ENCODE results near the gene RHBDD3. TPM values are rescaled to one million over a fixed set of nuclear protein-coding genes. Genes with fewer than 3 reads are reported as not detected.
A peak's percentile ranks its signal among the peaks of the same experiment; 100 is the strongest.

The RHBDD3 gene
- total RNA-seq, 2 experiments from 2014 or later, result 17.6 to 20.5 TPM

- peaks cover 78% of the 10 kb centered on the region for H3K36me3 Mint-ChIP-seq (ENCODE audit: low read depth)
- CTCF ChIA-PET, result no interaction called here
- no peaks in the 10 kb centered on the region for H3K9me3 Mint-ChIP-seq
- peaks cover 72% of the 10 kb centered on the region for H3K4me1 Mint-ChIP-seq (ENCODE audit: low read depth)
- H3K27me3 Mint-ChIP-seq (ENCODE audit: low read depth), result no peaks in the 10 kb centered on the region
- H3K4me3 Mint-ChIP-seq, result no peak overlapping the region
- H3K27ac Mint-ChIP-seq, result no peak overlapping the region
- intact Hi-C loops (cut with micrococcal nuclease), result no loop called here
- DNase-seq, result no peak
Measured at GRCh38 chr22:29275167-29275566, 7.4 kb upstream of the RHBDD3 start.

- intact Hi-C loops (cut with micrococcal nuclease), result no loop called here
- DNase-seq, result no peak
- CTCF ChIA-PET, result interaction anchor here (0.7 to 1.0 kb wide), 2 partner anchors 27 to 282 kb away, joined by 3 to 4 read pairs; no protein-coding TSS in a partner anchor
Measured at GRCh38 chr22:29272624-29273023, 4.8 kb upstream of the RHBDD3 start.

DNA sequence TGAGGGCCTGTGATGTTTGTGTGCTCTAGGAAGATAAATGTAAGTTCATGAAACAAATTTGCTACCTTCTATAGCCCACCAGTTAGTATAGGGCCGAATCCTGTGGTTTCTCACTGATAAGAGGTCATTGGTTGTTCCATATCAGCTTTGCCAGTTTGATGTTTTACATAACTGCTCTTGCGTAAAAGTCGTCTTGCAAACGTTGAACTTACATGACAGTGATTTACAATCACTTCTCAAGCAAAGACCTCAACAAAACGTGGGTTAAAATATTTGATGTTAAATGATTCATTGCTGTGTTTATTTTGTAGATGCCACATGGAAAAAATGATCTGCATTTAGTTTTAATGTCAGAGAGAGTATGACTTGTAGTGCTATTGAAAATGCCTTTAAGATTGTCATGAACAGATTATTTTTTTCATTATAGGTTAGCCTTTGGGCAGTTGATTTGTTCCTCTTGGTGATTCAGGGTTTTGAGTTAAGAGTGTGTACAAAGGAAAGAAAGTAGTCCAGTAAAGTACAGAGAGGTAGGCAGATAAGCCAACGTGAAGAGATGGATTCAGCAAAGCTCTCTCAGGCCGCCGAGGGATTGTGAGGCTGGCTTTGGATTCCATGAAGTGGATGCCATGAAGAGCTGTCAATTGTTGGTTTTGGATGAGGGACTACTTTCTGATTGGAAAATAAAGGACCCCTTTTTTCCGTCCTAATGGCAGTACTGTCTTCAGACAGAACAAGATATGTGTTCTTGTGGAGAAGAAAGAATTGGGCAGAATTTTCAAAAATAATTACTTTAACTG, 2.9 kb upstream of the RHBDD3 start:
- CTCF ChIA-PET, result interaction anchor here (0.9 kb wide), 2 partner anchors 16 to 41 kb away, joined by 3 read pairs; no protein-coding TSS in a partner anchor
- intact Hi-C loops (cut with micrococcal nuclease), result no loop called here
- peak overlapping the region; percentile 80 for H3K27ac Mint-ChIP-seq
- no peaks in the 10 kb centered on the region for H3K27me3 Mint-ChIP-seq (ENCODE audit: low read depth)
- H3K4me1 Mint-ChIP-seq (ENCODE audit: low read depth), result peaks cover 64% of the 10 kb centered on the region
- no peaks in the 10 kb centered on the region for H3K9me3 Mint-ChIP-seq
- H3K4me3 Mint-ChIP-seq, result peak overlapping the region; percentile 99
- H3K36me3 Mint-ChIP-seq (ENCODE audit: low read depth), result peaks cover 73% of the 10 kb centered on the region
- DNase-seq, result no peak

More at GRCh38 chr22:29272624-29273023, 4.8 kb upstream of the RHBDD3 start:
- Mint-ChIP-seq H3K4me1 (ENCODE audit: low read depth) (peaks cover 70% of the 10 kb centered on the region), H3K36me3 (ENCODE audit: low read depth) (peaks cover 78% of the 10 kb centered on the region), H3K4me3 (no peak overlapping the region), H3K27ac (no peak overlapping the region), H3K9me3 (no peaks in the 10 kb centered on the region), H3K27me3 (ENCODE audit: low read depth) (no peaks in the 10 kb centered on the region)

DNA sequence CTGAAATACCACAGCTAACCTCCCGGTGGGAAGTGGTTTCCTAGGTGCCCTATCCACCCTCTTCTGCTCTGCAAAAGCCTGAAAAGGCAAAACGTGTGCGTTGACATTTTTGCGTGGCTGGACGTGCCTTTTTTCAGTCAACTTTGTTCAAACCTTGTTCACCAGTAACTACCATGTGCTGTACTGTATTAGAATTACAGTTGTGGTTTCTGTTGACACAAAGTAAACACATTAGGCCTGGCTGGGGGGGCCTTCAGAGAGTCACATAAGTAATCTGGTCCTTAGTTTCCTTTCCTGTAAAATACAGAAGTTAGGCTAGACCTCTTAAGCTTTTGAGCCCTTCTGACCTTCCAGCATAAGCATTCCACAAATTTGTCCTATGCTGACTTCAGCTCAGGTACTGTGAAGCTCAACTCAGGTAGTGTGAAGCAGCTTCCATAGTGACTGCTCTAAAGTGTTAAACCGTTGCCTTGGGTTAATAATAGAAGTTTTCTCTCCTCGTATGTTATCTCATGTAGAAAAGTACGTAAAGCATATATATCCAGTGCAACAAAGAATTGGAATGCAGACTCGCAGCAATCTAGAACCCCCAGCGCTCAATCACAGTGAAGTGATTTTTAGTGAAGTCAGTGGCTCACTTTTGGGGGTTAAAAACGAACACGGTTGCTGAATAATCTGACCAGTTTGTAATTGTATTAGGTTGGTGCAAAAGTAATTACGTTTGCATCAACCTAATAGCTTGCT, 2.1 kb upstream of the RHBDD3 start:
- peaks cover 68% of the 10 kb centered on the region for H3K36me3 Mint-ChIP-seq (ENCODE audit: low read depth)
- H3K4me1 Mint-ChIP-seq (ENCODE audit: low read depth), result peaks cover 57% of the 10 kb centered on the region
- CTCF ChIA-PET, result interaction anchor here (0.9 kb wide), 2 partner anchors 17 to 42 kb away, joined by 3 read pairs; no protein-coding TSS in a partner anchor
- H3K9me3 Mint-ChIP-seq, result no peaks in the 10 kb centered on the region
- intact Hi-C loops (cut with micrococcal nuclease), result loop anchor here (2.0 kb wide), 2 partner anchors 283 to 387 kb away; partner anchors contain the start of genes THOC5 and ZNRF3
- H3K4me3 Mint-ChIP-seq, result peak overlapping the region; percentile 99
- no peaks in the 10 kb centered on the region for H3K27me3 Mint-ChIP-seq (ENCODE audit: low read depth)
- DNase-seq, result peak; percentile 29
- peak overlapping the region; percentile 93 for H3K27ac Mint-ChIP-seq

- peak overlapping the region; percentile 99 for H3K4me3 Mint-ChIP-seq
- no peaks in the 10 kb centered on the region for H3K9me3 Mint-ChIP-seq
- H3K27ac Mint-ChIP-seq, result peak overlapping the region; percentile 93
- no peaks in the 10 kb centered on the region for H3K27me3 Mint-ChIP-seq (ENCODE audit: low read depth)
- H3K36me3 Mint-ChIP-seq (ENCODE audit: low read depth), result peaks cover 66% of the 10 kb centered on the region
- intact Hi-C loops (cut with micrococcal nuclease), result loop anchor here (2.0 kb wide), 2 partner anchors 284 to 386 kb away; partner anchors contain the start of genes THOC5 and ZNRF3
- DNase-seq, result peak; percentile 6
- CTCF ChIA-PET, result no interaction called here
- peaks cover 52% of the 10 kb centered on the region for H3K4me1 Mint-ChIP-seq (ENCODE audit: low read depth)
Measured at GRCh38 chr22:29269230-29269604, 1.4 kb upstream of the RHBDD3 start.

DNA sequence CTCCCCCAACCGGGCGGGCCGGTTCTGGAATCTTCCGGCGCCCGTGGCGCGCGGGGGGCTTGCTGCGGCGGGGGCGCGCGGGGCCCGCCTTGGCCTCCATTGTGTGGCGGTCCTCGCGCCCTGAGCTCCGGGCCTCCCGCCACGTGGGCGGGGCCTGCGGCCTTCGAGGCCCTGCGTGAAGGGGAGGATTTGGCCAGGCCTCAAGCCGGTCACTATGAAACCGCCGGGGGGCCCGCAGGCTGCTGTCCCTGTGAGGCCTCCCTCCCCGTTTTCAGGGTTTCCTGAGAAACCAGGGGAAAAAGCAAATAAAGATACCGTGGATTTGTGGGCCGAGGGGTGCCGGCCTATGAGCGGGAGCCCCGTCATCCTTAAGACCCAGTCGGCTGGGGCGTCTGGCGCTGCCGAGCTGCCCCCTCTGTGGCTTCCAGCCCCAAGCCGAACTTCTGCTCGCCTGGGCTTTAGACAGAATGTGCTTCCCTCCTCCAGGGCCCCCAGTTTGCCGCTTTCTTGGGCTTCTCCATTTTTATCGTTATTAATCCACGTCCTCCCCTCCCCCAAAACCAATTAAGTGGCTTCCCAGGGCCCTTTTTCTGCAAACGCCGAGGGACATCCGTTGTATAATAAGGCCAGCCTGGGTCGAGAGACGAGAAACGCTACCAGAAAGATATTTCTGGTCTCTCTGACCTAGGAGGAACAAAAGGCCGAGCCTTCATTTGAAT, 889 bp upstream of the RHBDD3 start:
- H3K4me1 Mint-ChIP-seq (ENCODE audit: low read depth), result peaks cover 46% of the 10 kb centered on the region

DNA sequence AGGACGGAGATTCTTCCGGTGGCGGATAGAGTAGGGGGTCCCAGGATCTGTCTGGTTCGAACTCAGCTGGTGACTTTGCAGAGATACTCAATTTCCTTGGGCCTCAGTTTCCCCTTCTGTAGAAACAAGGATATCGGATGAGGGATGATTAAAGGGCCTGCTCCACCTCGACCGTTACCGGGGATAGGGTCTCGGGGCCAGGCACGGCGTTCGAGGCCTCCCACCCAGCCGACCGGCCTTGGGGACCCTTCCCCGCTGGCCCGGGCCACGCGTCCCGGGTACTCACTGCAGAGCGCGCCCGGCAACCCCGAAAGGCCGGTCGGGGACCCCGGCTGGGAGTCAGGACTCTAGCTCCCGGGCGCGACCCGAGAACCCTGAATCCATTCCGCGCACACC, 321 bp downstream of the RHBDD3 start:
- DNase-seq, result peak; percentile 8
- CTCF ChIA-PET, result interaction anchor here (0.7 kb wide), 1 partner anchor 46 kb away, joined by 4 read pairs; no protein-coding TSS in a partner anchor
- no peaks in the 10 kb centered on the region for H3K27me3 Mint-ChIP-seq (ENCODE audit: low read depth)
- peaks cover 53% of the 10 kb centered on the region for H3K36me3 Mint-ChIP-seq (ENCODE audit: low read depth)
- peaks cover 34% of the 10 kb centered on the region for H3K4me1 Mint-ChIP-seq (ENCODE audit: low read depth)
- H3K4me3 Mint-ChIP-seq, result peak overlapping the region; percentile 99
- H3K9me3 Mint-ChIP-seq, result no peaks in the 10 kb centered on the region
- intact Hi-C loops (cut with micrococcal nuclease), result loop anchor here (1.0 kb wide), 1 partner anchor 526 kb away; the partner anchor contains the start of gene CHEK2
- H3K27ac Mint-ChIP-seq, result peak overlapping the region; percentile 100

More for the DNA sequence above, 889 bp upstream of the RHBDD3 start:
- intact Hi-C loops (cut with micrococcal nuclease), result loop anchor here (2.0 kb wide), 2 partner anchors 284 to 386 kb away; partner anchors contain the start of genes THOC5 and ZNRF3
- Mint-ChIP-seq H3K36me3 (ENCODE audit: low read depth) (peaks cover 63% of the 10 kb centered on the region), H3K4me3 (peak overlapping the region; percentile 99), H3K27ac (peak overlapping the region; percentile 100), H3K27me3 (ENCODE audit: low read depth) (no peaks in the 10 kb centered on the region), H3K9me3 (no peaks in the 10 kb centered on the region)
- peak; percentile 32 for DNase-seq
- CTCF ChIA-PET, result no interaction called here

GRCh38 chr22:29266564-29267461, 968 bp downstream of the RHBDD3 start:
- H3K9me3 Mint-ChIP-seq, result no peaks in the 10 kb centered on the region
- peak overlapping the region; percentile 99 for H3K4me3 Mint-ChIP-seq
- H3K36me3 Mint-ChIP-seq (ENCODE audit: low read depth), result peaks cover 47% of the 10 kb centered on the region
- intact Hi-C loops (cut with micrococcal nuclease), result loop anchor here (1.0 kb wide), 1 partner anchor 526 kb away; the partner anchor contains the start of gene CHEK2
- H3K4me1 Mint-ChIP-seq (ENCODE audit: low read depth), result peaks cover 27% of the 10 kb centered on the region
- DNase-seq, result no peak
- no peaks in the 10 kb centered on the region for H3K27me3 Mint-ChIP-seq (ENCODE audit: low read depth)
- CTCF ChIA-PET, result interaction anchor here (0.7 kb wide), 1 partner anchor 46 kb away, joined by 4 read pairs; no protein-coding TSS in a partner anchor
- H3K27ac Mint-ChIP-seq, result peak overlapping the region; percentile 87

DNA sequence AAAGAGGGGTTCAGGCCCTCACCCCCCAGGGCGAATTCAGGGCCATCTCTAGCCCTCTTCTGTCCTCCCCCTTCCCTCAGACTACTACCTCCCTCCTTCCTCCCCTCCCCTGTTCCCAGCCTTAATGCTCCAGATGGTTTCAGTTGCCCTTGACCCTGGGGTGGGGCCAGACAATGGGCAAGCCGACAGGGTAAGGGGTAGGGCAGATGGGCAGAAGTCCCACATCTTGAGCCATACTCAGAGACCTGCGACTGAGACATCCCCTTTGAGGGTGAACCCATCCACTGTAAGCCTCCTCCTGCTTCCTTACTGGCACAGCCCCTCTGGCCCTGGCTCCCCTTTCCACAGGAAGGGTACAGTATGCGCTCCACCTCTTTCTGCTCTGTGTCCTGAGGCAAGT, 1.9 kb downstream of the RHBDD3 start:
- no peak for DNase-seq
- H3K27me3 Mint-ChIP-seq (ENCODE audit: low read depth), result no peaks in the 10 kb centered on the region
- intact Hi-C loops (cut with micrococcal nuclease), result no loop called here
- no peak overlapping the region for H3K27ac Mint-ChIP-seq
- H3K9me3 Mint-ChIP-seq, result no peaks in the 10 kb centered on the region
- CTCF ChIA-PET, result no interaction called here
- H3K36me3 Mint-ChIP-seq (ENCODE audit: low read depth), result peaks cover 42% of the 10 kb centered on the region
- H3K4me3 Mint-ChIP-seq, result peak overlapping the region; percentile 99
- peaks cover 19% of the 10 kb centered on the region for H3K4me1 Mint-ChIP-seq (ENCODE audit: low read depth)

GRCh38 chr22:29265305-29265704, 2.5 kb downstream of the RHBDD3 start:
- intact Hi-C loops (cut with micrococcal nuclease), result no loop called here
- H3K4me1 Mint-ChIP-seq (ENCODE audit: low read depth), result peaks cover 12% of the 10 kb centered on the region
- CTCF ChIA-PET, result interaction anchor here (0.6 to 1.3 kb wide), 2 partner anchors 19 to 166 kb away, joined by 3 read pairs; no protein-coding TSS in a partner anchor

DNA sequence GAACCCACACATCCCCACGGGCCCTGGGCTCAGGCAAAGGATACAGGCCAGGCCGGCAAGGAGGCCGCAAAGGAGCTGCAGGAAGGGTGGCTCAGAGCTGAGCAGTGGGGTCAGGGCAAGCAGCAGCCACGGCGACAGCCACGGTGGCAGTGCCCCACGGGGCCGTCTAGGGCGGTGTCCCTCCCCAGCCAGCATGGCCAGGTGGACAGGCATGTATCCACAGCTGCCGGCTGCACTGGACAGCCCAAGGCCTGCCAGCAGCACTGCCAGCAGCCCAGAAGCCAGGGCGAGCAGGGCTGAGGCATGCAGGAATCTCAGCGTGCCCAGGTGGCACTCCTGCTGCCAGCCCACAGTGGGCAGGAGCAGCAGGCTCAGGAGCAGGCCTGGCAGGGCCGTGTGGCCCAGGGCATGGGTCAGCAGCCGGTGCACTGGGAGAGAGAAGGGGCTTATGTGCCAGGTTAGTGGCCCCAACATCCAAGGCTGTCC, 3.9 kb downstream of the RHBDD3 start:
- Mint-ChIP-seq H3K4me3 (no peak overlapping the region), H3K27ac (no peak overlapping the region), H3K36me3 (ENCODE audit: low read depth) (peaks cover 21% of the 10 kb centered on the region), H3K9me3 (no peaks in the 10 kb centered on the region), H3K4me1 (ENCODE audit: low read depth) (peaks cover 9% of the 10 kb centered on the region), H3K27me3 (ENCODE audit: low read depth) (no peaks in the 10 kb centered on the region)
- intact Hi-C loops (cut with micrococcal nuclease), result no loop called here
- CTCF ChIA-PET, result no interaction called here
- DNase-seq, result no peak

More at GRCh38 chr22:29265305-29265704, 2.5 kb downstream of the RHBDD3 start:
- H3K27me3 Mint-ChIP-seq (ENCODE audit: low read depth), result no peaks in the 10 kb centered on the region
- H3K36me3 Mint-ChIP-seq (ENCODE audit: low read depth), result peaks cover 35% of the 10 kb centered on the region
- H3K4me3 Mint-ChIP-seq, result no peak overlapping the region
- H3K9me3 Mint-ChIP-seq, result no peaks in the 10 kb centered on the region
- H3K27ac Mint-ChIP-seq, result no peak overlapping the region
- no peak for DNase-seq

Measured in activated naive CD4-positive, alpha-beta T cell treated with anti-CD3 and anti-CD28 coated beads for 36 hours (primary cell).